Measurements from ENCODE around the gene BRI3.

GRCh38 chr7:98286093-98286539 is 4.6 kb downstream of the BRI3 start:
- TF ChIP-seq ZNF274 (IDR thresholded peaks at IDR 0.05; ENCODE audit: low read depth, low read length) (no peak), SUZ12 (IDR thresholded peaks at IDR 0.05; ENCODE audit: extremely low read depth, insufficient read depth, insufficient read length) (no peak)

Measured in NT2/D1 (cell line).